ENCODE data around the gene GSTA4.
"Not testable (repeated sequence)": the region's sequence is repeated elsewhere in the genome, so short reads cannot be mapped to it uniquely, and the experiment has no call there.

The GSTA4 gene

GRCh38 chr6:53027131-53027718 lies 32.1 kb upstream of the GSTA4 start:
- H3K4me3 ChIP-seq (ENCODE audit: low read length) = no peak overlapping the region
- no peak for TF ChIP-seq ZNF274 (IDR thresholded peaks at IDR 0.05; ENCODE audit: low read depth, low read length)

GRCh38 chr6:53026526-53026925 lies 31.4 kb upstream of the GSTA4 start:
- H3K4me3 ChIP-seq (ENCODE audit: low read length) = no peak overlapping the region
- TF ChIP-seq ZNF274 (IDR thresholded peaks at IDR 0.05; ENCODE audit: low read depth, low read length) = no peak

GRCh38 chr6:53023323-53023722 lies 28.2 kb upstream of the GSTA4 start:
- no peak overlapping the region for H3K4me3 ChIP-seq (ENCODE audit: low read length)
- TF ChIP-seq ZNF274 (IDR thresholded peaks at IDR 0.05; ENCODE audit: low read depth, low read length) = no peak

GRCh38 chr6:53020005-53020744 lies 25.1 kb upstream of the GSTA4 start:
- no peak overlapping the region for H3K4me3 ChIP-seq (ENCODE audit: low read length)

GRCh38 chr6:53018446-53018845 lies 23.4 kb upstream of the GSTA4 start:
- H3K4me3 ChIP-seq (ENCODE audit: low read length) = no peak overlapping the region
- no peak for TF ChIP-seq ZNF274 (IDR thresholded peaks at IDR 0.05; ENCODE audit: low read depth, low read length)

More at GRCh38 chr6:53020005-53020744, 25.1 kb upstream of the GSTA4 start:
- TF ChIP-seq ZNF274 (IDR thresholded peaks at IDR 0.05; ENCODE audit: low read depth, low read length) = no peak

- no peak for TF ChIP-seq ZNF274 (IDR thresholded peaks at IDR 0.05; ENCODE audit: low read depth, low read length)
- H3K4me3 ChIP-seq (ENCODE audit: low read length) = no peak overlapping the region
Observed at GRCh38 chr6:53015486-53015885, 20.4 kb upstream of the GSTA4 start.

GRCh38 chr6:53014744-53015143 lies 19.7 kb upstream of the GSTA4 start:
- H3K4me3 ChIP-seq (ENCODE audit: low read length) = no peak overlapping the region
- TF ChIP-seq ZNF274 (IDR thresholded peaks at IDR 0.05; ENCODE audit: low read depth, low read length) = no peak

GRCh38 chr6:53014063-53014462 lies 19.0 kb upstream of the GSTA4 start:
- TF ChIP-seq ZNF274 (IDR thresholded peaks at IDR 0.05; ENCODE audit: low read depth, low read length) = no peak
- H3K4me3 ChIP-seq (ENCODE audit: low read length) = no peak overlapping the region

GRCh38 chr6:53011979-53012378 lies 16.9 kb upstream of the GSTA4 start:
- TF ChIP-seq ZNF274 (IDR thresholded peaks at IDR 0.05; ENCODE audit: low read depth, low read length) = no peak
- no peak overlapping the region for H3K4me3 ChIP-seq (ENCODE audit: low read length)

GRCh38 chr6:53010504-53010903 lies 15.4 kb upstream of the GSTA4 start:
- no peak overlapping the region for H3K4me3 ChIP-seq (ENCODE audit: low read length)
- TF ChIP-seq ZNF274 (IDR thresholded peaks at IDR 0.05; ENCODE audit: low read depth, low read length) = no peak

GRCh38 chr6:53009511-53009910 lies 14.4 kb upstream of the GSTA4 start:
- no peak overlapping the region for H3K4me3 ChIP-seq (ENCODE audit: low read length)
- TF ChIP-seq ZNF274 (IDR thresholded peaks at IDR 0.05; ENCODE audit: low read depth, low read length) = no peak

- no peak overlapping the region for H3K4me3 ChIP-seq (ENCODE audit: low read length)
- TF ChIP-seq ZNF274 (IDR thresholded peaks at IDR 0.05; ENCODE audit: low read depth, low read length) = no peak
Observed at GRCh38 chr6:53009056-53009455, 14.0 kb upstream of the GSTA4 start.

- H3K4me3 ChIP-seq (ENCODE audit: low read length) = not testable (repeated sequence)
Observed at GRCh38 chr6:53008192-53008687, 13.2 kb upstream of the GSTA4 start.

GRCh38 chr6:53005663-53006250 lies 10.7 kb upstream of the GSTA4 start:
- no peak overlapping the region for H3K4me3 ChIP-seq (ENCODE audit: low read length)
- no peak for TF ChIP-seq ZNF274 (IDR thresholded peaks at IDR 0.05; ENCODE audit: low read depth, low read length)

GRCh38 chr6:52999456-52999855 lies 4.4 kb upstream of the GSTA4 start:
- no peak for TF ChIP-seq ZNF274 (IDR thresholded peaks at IDR 0.05; ENCODE audit: low read depth, low read length)
- H3K4me3 ChIP-seq (ENCODE audit: low read length) = no peak overlapping the region

All from GM08714 (cell line).